ENCODE measurements around the gene NEDD9. TPM values are rescaled to one million over a fixed set of nuclear protein-coding genes. Genes with fewer than 3 reads are reported as not detected.

Gene NEDD9
- total RNA-seq, 1 experiment from 2014 or later = 0.28 TPM

GRCh38 chr6:11198663-11199603 lies 33.5 kb downstream of the NEDD9 start:
- no TSS peak for BruUV-seq (replicated peaks)
- Histone ChIP-seq H3K27me3 (ENCODE audit: control insufficient read depth, insufficient read depth, low read length) (no peaks in the 10 kb centered on the region), H3K9me3 (ENCODE audit: control insufficient read depth, insufficient read depth, low read depth, low read length) (no peaks in the 10 kb centered on the region), H3K4me3 (ENCODE audit: low read depth in 2 of 2, low read length in 2 of 2) (no peak overlapping the region), H3K4me1 (ENCODE audit: control insufficient read depth, insufficient read depth, low read length) (no peaks in the 10 kb centered on the region), H3K27ac (ENCODE audit: low read length) (no peak overlapping the region), H3K36me3 (ENCODE audit: control insufficient read depth, insufficient read depth, low read length) (no peaks in the 10 kb centered on the region)
- in situ Hi-C loops (cut with HindIII; ENCODE audit: low pct_unique_long_range_greater_than_20kb, low sequenced_read_pairs) = no loop called here
- DNase-seq (ENCODE audit: low read depth, low spot score) (no peak), ATAC-seq (no peak)
- TF ChIP-seq REST (IDR thresholded peaks at IDR 0.05; ENCODE audit: insufficient read depth in 1 of 2, low read depth in 2 of 2, low read length in 1 of 2) = no peak
- TF ChIP-seq POLR2AphosphoS5 (IDR thresholded peaks at IDR 0.05; ENCODE audit: low read depth, low read length) = no peak
- no peak for TF ChIP-seq SIN3A (IDR thresholded peaks at IDR 0.05; ENCODE audit: borderline replicate concordance, insufficient read depth, low read depth, low read length)
- TF ChIP-seq CTCF (IDR thresholded peaks at IDR 0.05) = no peak
- TF ChIP-seq TCF7L2 (IDR thresholded peaks at IDR 0.05; ENCODE audit: low read depth, low read length) = no peak
- ChIA-PET CTCF (no interaction called here), POLR2A (no interaction called here)
- intact Hi-C loops (cut with micrococcal nuclease; ENCODE audit: unreplicated experiment) = no loop called here

- POLR2A ChIA-PET = no interaction called here
- intact Hi-C loops (cut with micrococcal nuclease; ENCODE audit: unreplicated experiment) = no loop called here
- Histone ChIP-seq H3K27me3 (ENCODE audit: control insufficient read depth, insufficient read depth, low read length) (no peaks in the 10 kb centered on the region), H3K36me3 (ENCODE audit: control insufficient read depth, insufficient read depth, low read length) (no peaks in the 10 kb centered on the region), H3K9me3 (ENCODE audit: control insufficient read depth, insufficient read depth, low read depth, low read length) (no peaks in the 10 kb centered on the region), H3K4me3 (ENCODE audit: low read depth in 2 of 2, low read length in 2 of 2) (no peak overlapping the region), H3K27ac (ENCODE audit: low read length) (no peak overlapping the region), H3K4me1 (ENCODE audit: control insufficient read depth, insufficient read depth, low read length) (no peaks in the 10 kb centered on the region)
- no TSS peak for BruUV-seq (replicated peaks)
- in situ Hi-C loops (cut with HindIII; ENCODE audit: low pct_unique_long_range_greater_than_20kb, low sequenced_read_pairs) = no loop called here
- CTCF ChIA-PET = no interaction called here
- ATAC-seq (no peak), DNase-seq (ENCODE audit: low read depth, low spot score) (no peak)
- TF ChIP-seq SIN3A (IDR thresholded peaks at IDR 0.05; ENCODE audit: borderline replicate concordance, insufficient read depth, low read depth, low read length) = no peak
Measured at GRCh38 chr6:11197850-11198249, 34.6 kb downstream of the NEDD9 start.

- H3K4me3 ChIP-seq (ENCODE audit: low read depth in 2 of 2, low read length in 2 of 2) = no peak overlapping the region
- ChIA-PET POLR2A (no interaction called here), CTCF (no interaction called here)
- in situ Hi-C loops (cut with HindIII; ENCODE audit: low pct_unique_long_range_greater_than_20kb, low sequenced_read_pairs) = no loop called here
- ATAC-seq = no peak
- H3K36me3 ChIP-seq (ENCODE audit: control insufficient read depth, insufficient read depth, low read length) = no peaks in the 10 kb centered on the region
- TF ChIP-seq TCF7L2 (IDR thresholded peaks at IDR 0.05; ENCODE audit: low read depth, low read length) (no peak), POLR2AphosphoS5 (IDR thresholded peaks at IDR 0.05; ENCODE audit: low read depth, low read length) (no peak)
- DNase-seq (ENCODE audit: low read depth, low spot score) = no peak
- no TSS peak for BruUV-seq (replicated peaks)
- H3K9me3 ChIP-seq (ENCODE audit: control insufficient read depth, insufficient read depth, low read depth, low read length) = no peaks in the 10 kb centered on the region
- intact Hi-C loops (cut with micrococcal nuclease; ENCODE audit: unreplicated experiment) = no loop called here
- no peaks in the 10 kb centered on the region for H3K27me3 ChIP-seq (ENCODE audit: control insufficient read depth, insufficient read depth, low read length)
- H3K4me1 ChIP-seq (ENCODE audit: control insufficient read depth, insufficient read depth, low read length) = no peaks in the 10 kb centered on the region
- H3K27ac ChIP-seq (ENCODE audit: low read length) = no peak overlapping the region
Measured at GRCh38 chr6:11197175-11197536, 35.3 kb downstream of the NEDD9 start.
